DLD1 (cell line): ENCODE measurements around the gene NPPC.
"Not testable (repeated sequence)": the region's sequence is repeated elsewhere in the genome, so short reads cannot be mapped to it uniquely, and the experiment has no call there.

Experiments used
- in situ Hi-C: cut with HindIII; loops from 2 replicates; pipeline ENCODE4 v1.10.0; 2017; ENCODE audit warnings: low sequenced_read_pairs

NPPC gene

GRCh38 chr2:231922311-231923009, 3.7 kb downstream of the NPPC start:
- in situ Hi-C loops: no loop called here

DNA sequence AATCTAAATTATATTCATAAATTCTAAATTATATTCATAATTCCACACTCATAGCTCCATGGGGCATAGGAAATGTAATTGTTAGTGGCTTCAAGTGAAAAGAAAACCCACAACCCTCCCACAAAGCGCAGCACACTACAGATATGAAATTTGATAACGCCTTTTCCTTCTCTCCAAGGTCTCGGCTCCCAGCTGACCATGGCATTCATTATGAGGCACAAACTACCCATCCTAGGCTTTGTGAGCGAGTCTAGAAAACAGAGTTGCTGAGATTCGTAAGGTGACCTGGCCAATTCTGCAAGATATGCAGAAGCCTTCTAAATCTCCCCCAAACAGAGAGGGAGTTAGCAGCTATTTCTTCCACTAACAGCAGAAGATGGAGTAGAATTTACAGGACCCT, 5.4 kb downstream of the NPPC start:
- in situ Hi-C loops: no loop called here

DNA sequence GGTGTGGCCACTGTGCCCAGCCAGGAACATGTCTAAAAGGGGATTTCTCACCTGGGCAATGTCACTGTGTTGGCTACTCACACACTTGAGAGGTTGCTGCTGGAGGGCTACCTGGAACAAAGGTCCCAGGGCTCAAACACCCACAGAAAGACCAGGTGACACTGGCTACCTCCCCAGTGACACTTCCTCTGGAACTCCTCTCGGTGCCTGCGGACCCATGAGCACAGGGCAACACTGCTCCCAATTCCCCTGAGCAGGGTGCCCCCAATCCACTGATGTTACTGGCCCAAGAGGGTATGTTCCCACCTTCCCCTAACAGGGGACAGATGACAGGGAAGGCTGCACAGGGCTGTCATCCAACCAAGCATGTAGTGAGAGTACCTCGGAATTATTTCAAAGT, 5.8 kb downstream of the NPPC start:
- in situ Hi-C loops: no loop called here

DNA sequence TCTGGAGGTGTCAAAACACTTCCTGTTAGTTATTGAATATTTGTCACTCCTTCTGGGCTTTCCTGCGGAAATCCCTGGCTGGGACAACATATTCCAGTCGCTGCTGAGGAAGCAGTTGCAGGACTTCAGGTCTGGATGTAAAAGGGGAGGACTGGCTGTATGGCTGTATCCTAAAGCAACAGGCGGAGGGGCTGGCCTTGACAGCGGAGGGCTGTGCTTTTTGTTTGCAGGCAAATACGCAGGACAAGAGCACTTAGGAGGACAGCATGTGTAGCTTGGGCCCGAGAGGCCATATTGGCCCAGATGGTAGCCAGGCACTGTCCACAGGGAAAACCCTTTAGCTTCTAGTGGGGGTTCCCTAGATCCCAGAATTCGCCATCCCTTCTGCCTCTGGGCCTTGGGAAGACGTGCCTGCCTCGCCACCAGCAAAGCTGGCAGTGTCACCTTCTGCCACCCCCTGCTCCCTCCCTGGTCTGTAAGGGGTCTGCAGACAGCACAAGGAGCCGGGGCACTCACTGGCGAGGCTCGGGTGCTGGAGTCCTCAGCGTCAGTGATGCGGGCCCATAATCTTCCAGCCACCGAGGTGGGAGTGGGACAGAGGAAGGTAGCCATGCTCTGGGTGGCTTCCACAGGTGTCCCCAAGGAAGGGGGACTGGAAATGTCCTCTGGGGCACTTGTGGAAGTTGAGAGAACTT, 6.7 kb downstream of the NPPC start:
- in situ Hi-C loops: no loop called here

DNA sequence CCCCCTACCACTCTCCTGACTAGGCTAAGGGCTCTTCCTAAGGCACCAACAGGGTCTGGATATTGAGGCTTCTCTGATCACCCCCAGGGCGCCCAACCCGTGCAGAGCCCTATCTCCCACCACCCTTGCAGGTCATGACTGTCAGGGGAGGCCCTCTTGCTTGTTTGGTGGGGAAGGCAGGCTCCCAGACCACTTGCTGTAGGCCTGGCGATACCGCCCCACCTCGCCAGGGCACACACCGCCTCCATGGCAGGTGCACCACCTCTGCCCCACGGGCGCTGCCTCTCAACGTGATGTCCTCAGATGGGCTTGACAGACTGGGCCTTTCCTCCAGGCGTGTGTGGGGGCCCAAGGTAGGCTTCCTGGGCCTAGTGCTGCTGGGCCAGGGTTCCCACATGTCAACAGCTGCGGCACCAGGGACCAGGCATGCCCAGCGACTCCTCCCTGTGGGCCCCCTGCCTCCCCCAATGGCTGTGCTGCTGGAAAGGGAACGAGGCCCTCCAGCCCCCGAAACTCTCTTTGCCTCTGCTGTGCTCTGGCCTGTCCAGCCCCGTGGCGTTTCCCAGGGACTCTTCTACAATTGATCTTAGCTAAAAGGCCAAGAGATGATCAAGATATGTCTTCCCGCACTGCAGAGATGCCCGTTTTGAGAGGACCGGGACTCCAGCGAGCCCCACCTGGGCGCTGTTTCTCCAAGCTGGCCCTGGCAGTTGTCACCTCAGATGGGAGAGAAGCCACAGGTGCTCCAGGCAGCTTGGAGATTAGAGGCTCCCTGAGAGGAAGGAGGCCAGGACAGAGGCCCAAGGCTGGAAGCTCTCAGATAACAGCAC, 7.5 kb downstream of the NPPC start:
- in situ Hi-C loops: no loop called here

GRCh38 chr2:231917280-231918066, 8.7 kb downstream of the NPPC start:
- in situ Hi-C loops: no loop called here

DNA sequence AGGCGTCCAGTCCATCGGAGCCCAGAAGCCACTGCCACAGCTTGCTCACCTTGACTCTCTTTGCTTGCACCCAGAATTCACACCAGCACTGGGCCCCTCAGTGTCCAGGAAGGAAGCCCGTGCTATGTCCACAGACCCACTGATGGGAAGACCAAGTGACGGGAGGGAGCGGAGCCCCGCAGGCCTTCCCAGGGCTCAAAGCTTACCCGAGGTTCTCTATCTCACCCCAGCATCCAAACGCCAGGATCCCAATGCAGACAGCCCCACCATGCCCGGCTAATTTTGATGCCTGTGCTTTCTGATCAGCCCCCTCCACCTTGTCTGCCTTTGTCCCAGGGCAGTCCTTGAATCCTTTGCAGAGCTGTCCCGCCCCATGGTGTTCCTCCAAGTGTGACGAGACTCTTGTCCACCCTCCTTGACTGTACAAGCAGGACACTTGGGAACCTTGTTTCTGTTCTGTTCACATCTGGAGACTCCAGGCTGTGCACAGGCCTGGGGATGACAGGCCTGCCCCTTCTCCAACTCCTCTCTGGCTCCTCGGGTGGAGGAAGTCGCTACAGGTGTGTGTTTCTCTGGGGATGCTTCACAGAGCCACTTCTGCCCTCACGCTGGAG, 12.0 kb downstream of the NPPC start:
- in situ Hi-C loops: no loop called here

DNA sequence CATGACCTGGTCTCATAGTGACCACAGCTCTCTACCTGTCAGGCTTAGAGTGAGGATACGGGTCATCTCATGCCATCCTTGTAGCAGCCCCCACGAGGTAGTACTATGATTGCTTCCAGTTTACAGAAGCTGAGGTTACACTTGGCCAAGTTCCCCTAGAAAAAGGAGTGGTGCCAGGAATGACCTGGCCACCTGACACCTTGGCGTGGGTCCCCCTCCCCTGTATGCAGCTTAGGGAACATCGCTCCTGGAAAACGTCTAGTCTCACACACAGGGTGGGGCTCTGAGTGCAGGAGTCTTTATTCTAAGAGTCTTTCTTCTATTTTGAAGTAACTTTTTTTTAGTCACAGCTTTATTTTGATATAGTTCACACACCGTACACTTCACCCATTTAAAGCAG, 14.8 kb downstream of the NPPC start:
- in situ Hi-C loops: no loop called here

- in situ Hi-C loops: no loop called here
Measured at GRCh38 chr2:231910771-231911170, 15.4 kb downstream of the NPPC start.

- in situ Hi-C loops: not testable (repeated sequence)
Measured at GRCh38 chr2:231910161-231910560, 16.0 kb downstream of the NPPC start.

GRCh38 chr2:231909631-231910030, 16.6 kb downstream of the NPPC start:
- in situ Hi-C loops: no loop called here

GRCh38 chr2:231908584-231908983, 17.6 kb downstream of the NPPC start:
- in situ Hi-C loops: no loop called here

DNA sequence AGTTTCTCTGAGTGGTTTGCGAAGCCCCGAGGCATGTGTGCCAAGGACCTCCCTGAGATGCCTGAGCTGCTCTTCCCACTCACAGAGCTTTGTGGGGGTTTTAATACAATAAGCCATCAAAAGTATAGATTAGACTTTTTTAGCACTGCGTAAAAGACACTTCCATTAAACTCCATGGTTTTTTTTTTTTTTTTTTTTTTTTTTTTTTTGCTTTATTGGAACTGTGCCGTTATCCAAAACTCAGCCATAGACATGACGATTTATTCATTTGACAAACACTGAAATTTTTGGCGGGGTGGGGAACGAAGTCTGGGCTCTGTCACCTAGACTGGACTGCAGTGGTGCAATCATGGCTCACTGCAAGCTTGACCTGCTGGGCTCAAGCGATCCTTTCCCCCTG, 18.4 kb downstream of the NPPC start:
- in situ Hi-C loops: no loop called here

- in situ Hi-C loops: no loop called here
Measured at GRCh38 chr2:231905026-231905425, 21.2 kb downstream of the NPPC start.

GRCh38 chr2:231904161-231904611, 22.0 kb downstream of the NPPC start:
- in situ Hi-C loops: no loop called here

- in situ Hi-C loops: no loop called here
Measured at GRCh38 chr2:231902598-231902997, 23.6 kb downstream of the NPPC start.

DNA sequence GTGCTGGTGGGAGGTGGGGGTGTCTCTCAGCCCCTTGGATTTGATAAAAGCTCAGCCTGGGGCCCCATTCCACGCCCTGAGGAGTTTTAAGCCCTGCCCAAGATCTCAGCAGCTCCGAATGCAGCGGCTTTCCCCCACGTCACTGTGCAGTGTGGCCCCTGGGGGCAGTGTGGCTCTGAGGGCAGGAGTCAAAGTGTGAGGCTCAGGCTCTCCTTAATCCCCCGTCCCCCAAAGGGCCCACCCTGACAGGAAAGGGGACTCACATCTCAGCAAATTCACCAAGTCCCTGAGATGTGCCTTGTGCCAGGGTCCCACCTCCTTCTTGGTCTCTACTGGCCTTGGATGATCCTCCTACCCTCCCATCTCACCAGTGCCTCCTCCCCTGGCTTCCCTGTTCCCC, 25.2 kb downstream of the NPPC start:
- in situ Hi-C loops: no loop called here

DNA sequence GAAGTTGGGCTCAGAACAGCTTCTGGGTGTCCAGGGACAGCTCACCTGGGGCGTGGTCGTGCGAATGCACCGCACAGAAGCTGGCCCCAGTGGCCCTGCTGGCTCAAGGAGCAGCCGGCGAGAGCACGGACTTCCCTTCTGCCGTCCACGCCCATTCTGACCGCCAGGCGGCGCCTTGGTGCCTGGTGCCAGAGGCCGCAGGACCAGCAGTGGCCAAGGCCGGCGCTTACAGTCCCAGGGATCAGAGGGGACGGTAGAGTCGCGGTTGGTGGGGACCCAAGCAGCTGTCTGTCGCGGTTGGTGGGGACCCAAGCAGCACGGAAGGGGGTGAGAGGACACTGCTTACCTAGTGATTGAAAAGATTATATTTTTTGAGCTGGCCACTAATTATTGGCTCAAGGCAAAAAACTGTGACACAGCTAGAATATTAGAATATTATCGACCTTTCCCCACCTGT, 25.7 kb downstream of the NPPC start:
- in situ Hi-C loops: no loop called here

DNA sequence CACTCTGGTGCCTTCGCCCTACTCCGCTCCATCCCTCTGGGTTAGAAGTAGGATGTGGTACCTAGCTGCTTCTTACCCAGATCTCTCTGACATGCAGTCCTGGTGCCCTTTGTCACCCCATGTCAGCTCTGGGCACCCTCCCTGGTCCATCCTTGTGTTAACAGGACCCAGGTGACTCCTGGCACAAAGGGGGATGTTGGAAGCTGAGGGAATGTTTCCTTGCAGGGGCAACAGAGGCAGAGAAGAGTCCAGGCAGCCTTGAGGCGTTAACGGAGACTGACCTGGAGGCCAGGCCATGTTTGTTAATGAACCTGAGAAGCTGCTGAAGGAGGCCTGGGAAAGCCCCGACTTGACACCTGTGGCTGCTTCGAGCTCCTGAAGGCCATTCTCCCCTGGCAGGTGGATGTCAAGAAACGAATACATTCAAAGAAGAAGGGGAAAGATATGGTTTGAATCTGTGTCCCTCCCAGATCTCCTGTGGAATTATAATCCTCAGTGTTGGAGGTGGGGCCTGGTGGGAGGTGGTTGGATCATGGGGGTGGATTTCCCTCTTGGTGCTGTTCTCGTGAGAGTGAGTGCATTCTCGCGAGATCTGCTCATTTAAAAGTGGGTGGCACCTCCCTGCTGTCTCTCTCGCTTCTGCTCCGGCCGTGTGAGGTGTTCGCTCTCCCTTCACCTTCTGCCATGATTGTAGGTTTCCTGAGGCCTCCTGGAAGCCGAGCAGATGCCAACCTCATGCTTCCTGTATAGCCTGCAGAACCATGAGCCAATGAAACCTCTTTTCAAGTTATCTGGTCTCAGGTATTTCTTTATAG, 31.4 kb downstream of the NPPC start:
- in situ Hi-C loops: no loop called here

DNA sequence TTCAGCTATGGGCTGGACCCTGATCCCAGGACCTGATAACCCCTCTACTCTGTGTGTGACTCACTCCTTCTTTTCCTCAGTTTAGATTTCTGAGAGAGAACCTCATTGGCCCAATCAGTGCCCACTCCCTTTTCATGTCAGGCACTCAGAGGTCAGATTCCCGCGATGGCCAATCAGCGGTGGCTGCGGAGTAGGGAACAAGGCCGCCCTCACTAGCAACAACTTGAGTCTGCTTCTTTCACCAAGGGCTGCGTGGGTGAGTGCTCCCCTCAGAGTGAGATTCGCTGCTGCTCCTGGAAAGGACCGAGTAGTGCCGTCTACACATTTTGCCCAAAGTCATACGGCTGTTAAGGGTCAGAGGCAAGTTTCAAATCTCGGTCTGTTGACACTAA, 34.7 kb downstream of the NPPC start:
- in situ Hi-C loops: no loop called here
